Left lung (tissue), 10 donors: Measurements from ENCODE around the gene ABRACL. TPM values are rescaled to one million over a fixed set of nuclear protein-coding genes. Genes with fewer than 3 reads are reported as not detected.
"Not testable (repeated sequence)": the region's sequence is repeated elsewhere in the genome, so short reads cannot be mapped to it uniquely, and the experiment has no call there.

Experiments used
- ATAC-seq: fragments of 200-7000 bp; cut with Tn5 transposase; one replicate; pipeline ENCODE4 v1.9.1; 2020; ENCODE audit warnings: moderate library complexity
- DNase-seq, 4 donors: peaks; one replicate each; pipeline ENCODE4 v3.0.0-alpha.2; 2013 to 2020
- H3K27ac ChIP-seq, 2 donors: fragments of 200-600 bp; sonication (generic) in 1 of 2; one replicate each; pipeline versions ENCODE4 v1.5.0 to v1.8.0; 2020 to 2021
- H3K27me3 ChIP-seq, 2 donors: fragments of 200-600 bp; sonication (generic) in 1 of 2; one replicate each; pipeline versions ENCODE4 v1.5.0 to v1.8.0; 2020 to 2021
- H3K36me3 ChIP-seq, 2 donors: fragments of 200-600 bp; sonication (generic) in 1 of 2; one replicate each; pipeline versions ENCODE4 v1.5.0 to v1.8.0; 2020 to 2021
- H3K4me1 ChIP-seq, 2 donors: fragments of 200-600 bp; one replicate each; pipeline ENCODE4 v1.8.0; 2021
- H3K4me3 ChIP-seq, 2 donors: fragments of 200-600 bp; sonication (generic) in 1 of 2; one replicate each; pipeline versions ENCODE4 v1.5.0 to v1.8.0; 2020 to 2021; ENCODE audit warnings: mild to moderate bottlenecking in 1 of 2
- H3K9me3 ChIP-seq, 2 donors: fragments of 200-600 bp; sonication (generic) in 1 of 2; one replicate each; pipeline versions ENCODE4 v1.5.0 to v1.8.0; 2020 to 2021
- intact Hi-C, 2 donors: fragments of 100-400 bp; cut with DNase I; formaldehyde crosslinking; loops; one replicate each; pipeline versions ENCODE4 v1.11.2 to v1.14.2; 2022
- polyA plus RNA-seq, 6 donors: library from polyadenylated mRNA; unstranded; fragments of 120-200 nt; gene quantifications; one replicate each; pipeline ENCODE4 v1.2.1, GENCODE V29; 2013; ENCODE audit not compliant: insufficient read length in 6 of 6
- total RNA-seq, 2 donors: library from RNA; stranded (reverse); fragmentation: NEBNext Ultra II Directional; extraction: Animal tissue kit (Norgen Biotek cat#: 25700); gene quantifications; one replicate each; pipeline ENCODE4 v1.2.1, GENCODE V29; 2021
- TF ChIP-seq, protein P1 (sequence below), 2 donors: fragments of 200-600 bp; sonication (generic) in 1 of 2; IDR thresholded peaks; one replicate each; pipeline versions ENCODE4 v1.5.0 to v1.8.0; 2021; ENCODE audit warnings: antibody characterized with exemption in 2 of 2
- donor health status: DM: no; HTN: yes; CAD: no.
- donor health status: DM: no; HTN: no; CAD: no.

ABRACL gene
- total and polyA plus RNA-seq, 8 donors: 26.0 to 40.2 (median 30.2) TPM

DNA sequence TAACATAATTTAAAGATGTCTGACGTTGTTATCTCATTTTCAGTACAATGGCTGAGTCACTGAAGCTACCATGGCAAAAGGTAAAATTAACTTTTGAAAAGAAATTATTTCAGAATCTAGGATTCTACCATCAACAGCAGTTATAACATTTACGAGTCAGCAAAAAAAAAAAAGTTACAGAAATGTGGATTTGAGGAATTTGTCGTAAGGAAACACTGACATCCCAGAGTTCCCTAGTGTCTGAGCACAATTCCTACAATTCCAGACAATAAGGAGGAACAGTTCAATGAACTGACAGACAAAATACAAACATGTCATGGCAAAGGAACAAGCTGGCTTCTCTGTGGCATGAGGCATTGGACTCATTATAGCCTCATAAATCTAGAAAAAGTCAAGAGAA, 19.1 kb downstream of the ABRACL start:
- TF ChIP-seq, protein P1, sequence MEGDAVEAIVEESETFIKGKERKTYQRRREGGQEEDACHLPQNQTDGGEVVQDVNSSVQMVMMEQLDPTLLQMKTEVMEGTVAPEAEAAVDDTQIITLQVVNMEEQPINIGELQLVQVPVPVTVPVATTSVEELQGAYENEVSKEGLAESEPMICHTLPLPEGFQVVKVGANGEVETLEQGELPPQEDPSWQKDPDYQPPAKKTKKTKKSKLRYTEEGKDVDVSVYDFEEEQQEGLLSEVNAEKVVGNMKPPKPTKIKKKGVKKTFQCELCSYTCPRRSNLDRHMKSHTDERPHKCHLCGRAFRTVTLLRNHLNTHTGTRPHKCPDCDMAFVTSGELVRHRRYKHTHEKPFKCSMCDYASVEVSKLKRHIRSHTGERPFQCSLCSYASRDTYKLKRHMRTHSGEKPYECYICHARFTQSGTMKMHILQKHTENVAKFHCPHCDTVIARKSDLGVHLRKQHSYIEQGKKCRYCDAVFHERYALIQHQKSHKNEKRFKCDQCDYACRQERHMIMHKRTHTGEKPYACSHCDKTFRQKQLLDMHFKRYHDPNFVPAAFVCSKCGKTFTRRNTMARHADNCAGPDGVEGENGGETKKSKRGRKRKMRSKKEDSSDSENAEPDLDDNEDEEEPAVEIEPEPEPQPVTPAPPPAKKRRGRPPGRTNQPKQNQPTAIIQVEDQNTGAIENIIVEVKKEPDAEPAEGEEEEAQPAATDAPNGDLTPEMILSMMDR (IDR thresholded peaks at IDR 0.05): no peak
- intact Hi-C loops: no loop called here
- ATAC-seq (no peak), DNase-seq (no peak)
- Histone ChIP-seq H3K4me1 (no peaks in the 10 kb centered on the region), H3K27ac (no peak overlapping the region), H3K27me3 (no peaks in the 10 kb centered on the region), H3K9me3 (no peaks in the 10 kb centered on the region), H3K36me3 (peaks cover 0 to 10% of the 10 kb centered on the region in 2 donors), H3K4me3 (no peak overlapping the region)

DNA sequence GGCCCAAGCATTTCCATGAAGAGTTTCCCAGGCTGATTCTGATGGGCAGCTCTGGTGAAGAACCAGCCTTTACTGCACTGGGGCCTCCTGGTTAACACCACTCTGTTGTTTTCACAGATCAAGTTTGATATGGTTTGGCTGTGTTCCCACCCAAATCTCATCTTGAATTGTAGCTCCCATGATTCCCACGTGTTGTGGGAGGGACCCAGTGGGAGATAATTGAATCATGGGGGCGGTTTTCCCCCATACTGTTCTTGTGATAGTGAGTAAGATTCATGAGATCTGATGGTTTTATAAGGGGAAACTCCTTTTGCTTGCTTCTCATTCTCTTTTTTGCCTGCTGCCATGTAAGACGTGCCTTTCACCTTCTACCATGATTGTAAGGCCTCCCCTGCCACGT, 20.4 kb downstream of the ABRACL start:
- DNase-seq, ATAC-seq, intact Hi-C loops, H3K9me3 ChIP-seq, H3K27me3 ChIP-seq, H3K4me1 ChIP-seq, H3K27ac ChIP-seq, H3K36me3 ChIP-seq, H3K4me3 ChIP-seq: not testable (repeated sequence)

DNA sequence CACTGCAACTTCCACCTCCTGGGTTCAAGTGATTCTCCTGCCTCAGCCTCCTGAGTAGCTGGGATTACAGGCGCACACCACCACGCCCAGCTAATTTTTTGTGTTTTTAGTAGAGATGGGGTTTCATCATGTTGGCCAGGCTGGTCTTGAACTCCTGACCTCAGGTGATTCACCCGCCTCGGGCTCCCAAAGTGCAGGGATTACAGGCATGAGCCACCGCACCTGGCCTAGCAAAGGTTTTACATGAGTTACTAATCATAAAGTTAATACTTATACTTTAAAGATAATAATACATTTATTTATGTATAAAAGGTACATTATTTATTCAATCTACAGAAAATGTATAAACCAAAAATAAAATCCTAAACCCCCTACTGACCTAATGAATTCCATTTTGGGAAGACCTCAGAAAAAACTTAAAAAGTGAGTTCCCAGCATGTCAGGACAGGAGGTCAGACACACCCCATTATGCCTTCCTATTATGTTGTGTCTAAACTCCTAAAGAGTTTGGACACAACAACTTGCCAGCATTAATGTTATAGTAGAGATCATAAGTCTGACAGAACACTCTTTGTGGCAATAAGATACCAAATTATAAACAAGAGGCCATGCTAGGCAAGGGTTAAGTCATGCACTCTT, 21.7 kb downstream of the ABRACL start:
- intact Hi-C loops, ATAC-seq, H3K36me3 ChIP-seq, H3K27me3 ChIP-seq, H3K27ac ChIP-seq, H3K4me1 ChIP-seq, H3K9me3 ChIP-seq, DNase-seq, H3K4me3 ChIP-seq: not testable (repeated sequence)

DNA sequence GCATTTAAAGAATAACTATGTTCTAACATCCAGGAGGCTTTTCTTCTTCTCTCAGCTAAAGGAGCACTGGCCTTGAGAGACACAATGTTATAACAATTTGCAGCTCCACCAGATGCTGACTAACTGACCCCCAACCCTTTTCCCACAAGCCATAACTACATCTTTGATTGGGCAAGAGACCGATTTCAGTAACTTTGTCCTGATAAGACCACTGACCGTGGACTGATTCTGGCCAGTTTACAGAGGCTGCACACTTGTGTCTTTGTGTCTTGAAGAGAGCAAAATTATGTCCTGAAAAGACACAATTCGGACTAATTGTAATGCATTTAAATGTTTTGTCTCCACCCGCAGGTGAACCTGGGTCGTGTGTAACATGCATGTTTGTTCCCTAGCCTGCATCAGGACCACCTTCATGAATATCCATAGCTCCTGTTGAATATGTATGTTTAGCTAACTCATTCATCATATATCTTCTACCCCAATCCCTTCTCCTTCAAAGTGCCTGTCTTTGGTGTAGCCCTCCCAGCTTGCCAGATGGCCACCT, 22.3 kb downstream of the ABRACL start:
- Histone ChIP-seq H3K36me3 (no peaks in the 10 kb centered on the region), H3K27me3 (no peaks in the 10 kb centered on the region), H3K9me3 (no peaks in the 10 kb centered on the region), H3K4me1 (no peaks in the 10 kb centered on the region), H3K4me3 (no peak overlapping the region), H3K27ac (no peak overlapping the region)
- no peak for ATAC-seq
- TF ChIP-seq, protein P1 (IDR thresholded peaks at IDR 0.05): no peak
- intact Hi-C loops: no loop called here
- no peak for DNase-seq

DNA sequence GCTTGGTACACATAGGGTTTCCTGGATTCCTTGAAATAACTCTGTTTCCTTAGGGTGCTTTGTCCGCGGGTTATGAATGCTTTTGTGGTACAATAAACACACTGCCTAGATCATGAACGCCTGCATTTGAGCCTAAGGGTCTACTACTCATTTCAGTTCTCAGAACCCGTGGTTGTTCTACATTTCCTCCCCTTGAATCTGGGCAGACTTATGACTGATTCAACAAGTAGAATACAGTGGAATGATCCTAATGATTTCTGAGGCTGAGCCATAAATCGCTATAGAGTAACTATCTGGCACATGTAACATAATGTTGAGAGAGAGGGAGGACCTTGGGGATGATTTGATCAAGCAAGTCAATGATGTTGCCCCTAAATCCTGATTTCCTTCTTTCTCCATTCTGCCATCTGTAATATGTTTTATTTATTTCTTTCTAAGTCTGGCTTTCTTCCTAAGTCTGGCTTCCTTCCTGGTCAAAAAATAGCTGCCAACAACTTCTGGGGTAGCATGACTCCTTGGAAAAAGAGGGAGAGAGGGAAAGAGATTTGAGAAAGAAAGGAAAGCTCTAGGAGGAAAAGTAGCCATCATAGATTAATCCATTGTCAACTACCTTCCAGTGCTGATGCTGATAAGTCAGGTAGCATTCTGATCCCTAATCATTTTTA, 23.0 kb downstream of the ABRACL start:
- DNase-seq (no peak), ATAC-seq (no peak)
- no peaks in the 10 kb centered on the region for H3K9me3 ChIP-seq
- no peak overlapping the region for H3K27ac ChIP-seq
- H3K36me3 ChIP-seq: no peaks in the 10 kb centered on the region
- TF ChIP-seq, protein P1 (IDR thresholded peaks at IDR 0.05): no peak
- no peak overlapping the region for H3K4me3 ChIP-seq
- no peaks in the 10 kb centered on the region for H3K4me1 ChIP-seq
- intact Hi-C loops: no loop called here
- H3K27me3 ChIP-seq: no peaks in the 10 kb centered on the region

DNA sequence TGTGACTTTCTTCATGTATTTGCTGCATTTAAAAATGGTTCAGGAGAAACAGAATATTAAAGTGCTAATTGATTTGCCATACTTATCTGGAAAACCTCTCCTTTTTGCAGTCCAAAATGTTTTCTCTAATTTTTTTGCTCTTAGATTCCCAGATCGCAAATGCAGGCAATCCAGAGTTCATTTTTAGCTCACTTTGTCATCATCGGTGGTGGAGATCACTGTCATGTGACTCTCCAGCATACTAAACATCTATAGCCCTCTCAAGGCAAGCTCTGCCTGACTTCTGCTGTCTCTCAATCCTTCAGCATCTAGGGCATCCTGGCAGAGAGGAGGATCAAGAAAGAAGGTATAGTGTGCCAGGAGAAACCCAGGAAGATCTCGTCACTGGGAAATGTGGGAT, 24.8 kb downstream of the ABRACL start:
- H3K27ac ChIP-seq: no peak overlapping the region
- H3K4me3 ChIP-seq: no peak overlapping the region
- H3K4me1 ChIP-seq: no peaks in the 10 kb centered on the region
- no peak for ATAC-seq
- H3K9me3 ChIP-seq: no peaks in the 10 kb centered on the region
- H3K36me3 ChIP-seq: no peaks in the 10 kb centered on the region
- DNase-seq: no peak
- intact Hi-C loops: no loop called here
- TF ChIP-seq, protein P1 (IDR thresholded peaks at IDR 0.05): no peak
- H3K27me3 ChIP-seq: no peaks in the 10 kb centered on the region
